Stomach (tissue), 4 donors: Measurements from ENCODE around the gene PSMD14.

Source experiments
- EP300 ChIP-seq: sonication (generic); formaldehyde crosslinking; IDR thresholded peaks from one replicate; pipeline ENCODE4 v1.6.1; 2017; ENCODE audit warnings: antibody characterized with exemption
- POLR2A ChIP-seq, 4 donors: fragments of 450-650 bp; IDR thresholded peaks; one replicate each; pipeline ENCODE4 v1.6.1; 2016; ENCODE audit warnings: antibody characterized with exemption in 4 of 4, control low read depth in 2 of 4, mild to moderate bottlenecking in 1 of 4, moderate library complexity in 1 of 4
- POLR2AphosphoS5 ChIP-seq, 3 donors: sonication (generic); formaldehyde crosslinking; IDR thresholded peaks; one replicate each; pipeline ENCODE4 v1.6.1; 2016; ENCODE audit warnings: antibody characterized with exemption in 3 of 3
- TF ChIP-seq, protein P1 (sequence below), 7 experiments: fragments of 450-650 bp in 4 of 7; fragments of 200-600 bp in 3 of 7; sonication (generic) in 3 of 7; IDR thresholded peaks; one replicate each; pipeline ENCODE4 v1.5.1; 2016 to 2019; ENCODE audit warnings: antibody characterized with exemption in 7 of 7, control low read depth in 2 of 7, mild to moderate bottlenecking in 1 of 7

DNA sequence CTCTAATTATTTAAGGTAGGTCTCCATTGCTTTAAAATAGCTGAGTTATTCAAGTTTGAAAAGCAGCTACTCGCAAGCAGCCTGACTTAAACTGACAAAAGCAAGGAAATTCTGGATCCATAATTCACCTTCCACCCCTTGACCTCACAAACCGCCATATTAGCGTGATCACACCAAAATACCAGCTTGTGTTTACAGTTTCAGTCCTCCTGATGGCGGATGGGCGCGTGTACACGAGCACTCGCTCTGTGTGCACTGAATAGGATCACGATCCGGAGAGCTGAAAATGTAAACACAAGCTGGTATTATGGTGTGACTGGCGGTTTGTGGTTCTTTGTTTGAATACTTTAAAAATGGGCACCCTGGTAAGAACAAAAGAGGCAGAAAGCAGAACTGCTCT, 42.4 kb upstream of the PSMD14 start:
- TF ChIP-seq, protein P1, sequence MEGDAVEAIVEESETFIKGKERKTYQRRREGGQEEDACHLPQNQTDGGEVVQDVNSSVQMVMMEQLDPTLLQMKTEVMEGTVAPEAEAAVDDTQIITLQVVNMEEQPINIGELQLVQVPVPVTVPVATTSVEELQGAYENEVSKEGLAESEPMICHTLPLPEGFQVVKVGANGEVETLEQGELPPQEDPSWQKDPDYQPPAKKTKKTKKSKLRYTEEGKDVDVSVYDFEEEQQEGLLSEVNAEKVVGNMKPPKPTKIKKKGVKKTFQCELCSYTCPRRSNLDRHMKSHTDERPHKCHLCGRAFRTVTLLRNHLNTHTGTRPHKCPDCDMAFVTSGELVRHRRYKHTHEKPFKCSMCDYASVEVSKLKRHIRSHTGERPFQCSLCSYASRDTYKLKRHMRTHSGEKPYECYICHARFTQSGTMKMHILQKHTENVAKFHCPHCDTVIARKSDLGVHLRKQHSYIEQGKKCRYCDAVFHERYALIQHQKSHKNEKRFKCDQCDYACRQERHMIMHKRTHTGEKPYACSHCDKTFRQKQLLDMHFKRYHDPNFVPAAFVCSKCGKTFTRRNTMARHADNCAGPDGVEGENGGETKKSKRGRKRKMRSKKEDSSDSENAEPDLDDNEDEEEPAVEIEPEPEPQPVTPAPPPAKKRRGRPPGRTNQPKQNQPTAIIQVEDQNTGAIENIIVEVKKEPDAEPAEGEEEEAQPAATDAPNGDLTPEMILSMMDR (IDR thresholded peaks at IDR 0.05): no peak
- no peak for TF ChIP-seq POLR2AphosphoS5 (IDR thresholded peaks at IDR 0.05)
- TF ChIP-seq POLR2A (IDR thresholded peaks at IDR 0.05): no peak
- no peak for TF ChIP-seq EP300
